ENCODE measurements around the gene MRPL19.
"Not testable (repeated sequence)": the region's sequence is repeated elsewhere in the genome, so short reads cannot be mapped to it uniquely, and the experiment has no call there.

Gene MRPL19

GRCh38 chr2:75711590-75711989 is 65.0 kb downstream of the MRPL19 start:
- not testable (repeated sequence) for H3K9me3 Mint-ChIP-seq, DNase-seq, H3K27me3 Mint-ChIP-seq
- Mint-ChIP-seq H3K4me3 (peak overlapping the region; percentile 78), H3K4me1 (ENCODE audit: low read depth) (peaks cover 24% of the 10 kb centered on the region), H3K36me3 (ENCODE audit: low read depth) (peaks cover 31% of the 10 kb centered on the region), H3K27ac (peak overlapping the region; percentile 97)

DNA sequence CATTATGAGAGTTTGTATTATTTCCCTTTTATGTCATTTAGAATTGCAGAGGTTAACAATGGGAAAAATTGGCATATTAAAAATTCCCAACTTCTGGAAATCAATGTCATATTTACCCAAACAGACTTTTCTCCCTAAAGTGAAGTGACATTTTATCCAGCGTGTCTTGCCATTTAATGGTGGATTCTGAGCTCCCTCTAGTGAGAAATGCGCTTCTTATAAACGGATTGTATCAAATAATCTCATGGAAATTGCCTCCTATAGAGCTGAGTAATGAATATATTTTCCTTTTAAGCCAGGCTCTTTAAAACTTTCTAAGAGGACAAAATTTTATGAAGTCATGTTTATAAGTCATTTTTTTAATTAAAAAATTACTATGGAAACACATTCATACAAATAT is 69.8 kb downstream of the MRPL19 start:
- peaks cover 21% of the 10 kb centered on the region for H3K27me3 Mint-ChIP-seq
- H3K9me3 Mint-ChIP-seq, result no peaks in the 10 kb centered on the region
- H3K27ac Mint-ChIP-seq, result no peak overlapping the region
- peaks cover 3% of the 10 kb centered on the region for H3K36me3 Mint-ChIP-seq (ENCODE audit: low read depth)
- no peak for DNase-seq
- H3K4me3 Mint-ChIP-seq, result no peak overlapping the region
- peaks cover 2% of the 10 kb centered on the region for H3K4me1 Mint-ChIP-seq (ENCODE audit: low read depth)

DNA sequence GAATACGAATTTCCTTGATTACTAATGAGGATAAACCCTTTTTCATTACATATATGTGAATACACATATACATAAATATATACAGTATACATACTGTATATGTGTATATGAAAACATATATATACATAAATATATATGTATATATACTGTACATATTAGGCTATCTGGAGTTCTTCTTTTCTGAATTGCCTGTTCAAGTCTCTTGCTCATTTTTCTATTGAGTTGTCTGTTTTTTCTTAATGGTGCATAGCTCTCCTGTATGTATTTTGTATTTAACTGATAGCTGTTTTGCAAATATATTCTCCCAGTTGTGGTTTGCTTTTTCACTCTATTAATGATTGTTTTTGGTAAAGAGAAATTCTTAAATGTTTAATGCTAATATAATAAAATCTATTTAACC is 73.0 kb downstream of the MRPL19 start:
- H3K4me1 Mint-ChIP-seq (ENCODE audit: low read depth), result peaks cover 2% of the 10 kb centered on the region
- no peak overlapping the region for H3K4me3 Mint-ChIP-seq
- H3K27me3 Mint-ChIP-seq, result peaks cover 47% of the 10 kb centered on the region
- H3K9me3 Mint-ChIP-seq, result no peaks in the 10 kb centered on the region
- no peak overlapping the region for H3K27ac Mint-ChIP-seq
- no peak for DNase-seq
- H3K36me3 Mint-ChIP-seq (ENCODE audit: low read depth), result no peaks in the 10 kb centered on the region

- Mint-ChIP-seq H3K4me3 (no peak overlapping the region), H3K4me1 (ENCODE audit: low read depth) (peaks cover 2% of the 10 kb centered on the region), H3K27me3 (peaks cover 50% of the 10 kb centered on the region), H3K27ac (no peak overlapping the region), H3K9me3 (no peaks in the 10 kb centered on the region), H3K36me3 (ENCODE audit: low read depth) (no peaks in the 10 kb centered on the region)
- no peak for DNase-seq
Observed at GRCh38 chr2:75720525-75720924, 73.9 kb downstream of the MRPL19 start.

GRCh38 chr2:75722687-75723086 is 76.1 kb downstream of the MRPL19 start:
- Mint-ChIP-seq H3K27ac (no peak overlapping the region), H3K9me3 (no peaks in the 10 kb centered on the region), H3K27me3 (peaks cover 56% of the 10 kb centered on the region), H3K4me1 (ENCODE audit: low read depth) (peaks cover under 1% of the 10 kb centered on the region), H3K36me3 (ENCODE audit: low read depth) (no peaks in the 10 kb centered on the region), H3K4me3 (no peak overlapping the region)
- no peak for DNase-seq

GRCh38 chr2:75728614-75729419 is 82.2 kb downstream of the MRPL19 start:
- Mint-ChIP-seq H3K27ac (no peak overlapping the region), H3K27me3 (peaks cover 34% of the 10 kb centered on the region), H3K9me3 (no peaks in the 10 kb centered on the region), H3K36me3 (ENCODE audit: low read depth) (no peaks in the 10 kb centered on the region), H3K4me1 (ENCODE audit: low read depth) (no peaks in the 10 kb centered on the region), H3K4me3 (no peak overlapping the region)
- no peak for DNase-seq

- Mint-ChIP-seq H3K4me1 (ENCODE audit: low read depth) (no peaks in the 10 kb centered on the region), H3K36me3 (ENCODE audit: low read depth) (no peaks in the 10 kb centered on the region), H3K27ac (no peak overlapping the region), H3K4me3 (no peak overlapping the region), H3K9me3 (no peaks in the 10 kb centered on the region), H3K27me3 (peaks cover 31% of the 10 kb centered on the region)
- no peak for DNase-seq
Observed at GRCh38 chr2:75729861-75730260, 83.3 kb downstream of the MRPL19 start.

- Mint-ChIP-seq H3K27me3 (peaks cover 44% of the 10 kb centered on the region), H3K4me1 (ENCODE audit: low read depth) (no peaks in the 10 kb centered on the region), H3K36me3 (ENCODE audit: low read depth) (no peaks in the 10 kb centered on the region), H3K27ac (no peak overlapping the region), H3K9me3 (no peaks in the 10 kb centered on the region), H3K4me3 (no peak overlapping the region)
- no peak for DNase-seq
Observed at GRCh38 chr2:75736276-75736675, 89.7 kb downstream of the MRPL19 start.

DNA sequence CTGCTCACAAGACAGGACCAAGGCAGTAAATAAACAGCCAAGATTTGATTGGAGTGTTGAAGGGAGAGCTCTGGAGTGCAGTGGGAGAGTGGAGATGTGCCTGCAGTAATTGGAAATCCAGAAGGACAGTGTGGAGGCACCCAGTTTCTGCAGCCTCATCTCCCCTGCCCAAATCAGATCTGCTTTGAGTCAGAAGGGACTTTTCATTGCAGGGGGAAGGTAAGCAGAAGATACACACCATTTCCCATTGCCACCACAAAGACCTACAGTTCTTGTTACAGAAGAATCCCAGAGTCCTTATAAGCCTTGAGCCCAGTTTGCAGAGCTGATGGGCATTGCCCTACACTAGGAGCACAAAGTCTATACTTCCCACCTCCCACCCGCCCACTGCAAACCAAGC is 91.4 kb downstream of the MRPL19 start:
- DNase-seq, result no peak
- Mint-ChIP-seq H3K36me3 (ENCODE audit: low read depth) (no peaks in the 10 kb centered on the region), H3K4me3 (no peak overlapping the region), H3K9me3 (peaks cover 4% of the 10 kb centered on the region), H3K4me1 (ENCODE audit: low read depth) (no peaks in the 10 kb centered on the region), H3K27ac (no peak overlapping the region), H3K27me3 (peaks cover 39% of the 10 kb centered on the region)
